GM12891 (cell line): ENCODE data around the gene COPS7B.

ENCODE experiments used
- POLR2A ChIP-seq: IDR thresholded peaks from 2 replicates; pipeline ENCODE4 v1.6.1; 2011; ENCODE audit warnings: low read depth, low read length, control low read depth
- POLR2AphosphoS5 ChIP-seq: IDR thresholded peaks from 2 replicates; pipeline ENCODE4 v1.6.1; 2011; ENCODE audit warnings: low read depth, low read length, control low read depth
- SPI1 ChIP-seq: IDR thresholded peaks from 2 replicates; pipeline ENCODE4 v1.6.1; 2011; ENCODE audit warnings: low read depth, low read length, control low read depth

GRCh38 chr2:231743376-231744116 lies 42.7 kb upstream of the COPS7B start:
- TF ChIP-seq POLR2A, result no peak
- TF ChIP-seq POLR2AphosphoS5, result no peak
- no peak for TF ChIP-seq SPI1
